Hematopoietic multipotent progenitor cell treated with erythropoietin and hydrocortisone succinate and interleukin-3 and kit ligand, for 17 days (in vitro differentiated cells): ENCODE measurements around the gene IL4I1.

Experiments used
- DNase-seq: peaks from one replicate; pipeline ENCODE4 v3.0.0-alpha.2; 2015; ENCODE audit warnings: low spot score

Gene IL4I1

DNA sequence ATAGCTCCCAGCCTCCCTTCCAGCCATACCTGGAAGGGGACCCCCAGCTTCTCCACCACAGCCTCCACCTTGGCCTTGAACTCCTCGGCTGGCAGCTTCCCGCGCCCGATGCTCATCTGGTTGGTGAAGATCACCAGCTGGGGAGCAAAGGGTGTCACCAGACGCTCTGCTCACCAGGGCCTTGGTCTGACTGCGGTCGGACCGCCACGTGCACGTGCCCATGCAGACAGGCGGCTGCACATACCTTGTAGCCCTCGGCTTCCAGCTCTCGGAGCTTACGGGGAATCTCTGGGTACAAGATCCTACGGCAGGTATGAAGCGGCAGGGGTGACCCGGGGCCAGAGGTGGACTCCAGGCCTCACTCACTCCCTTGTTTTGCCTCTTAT, 32.8 kb downstream of the IL4I1 start:
- DNase-seq = no peak

DNA sequence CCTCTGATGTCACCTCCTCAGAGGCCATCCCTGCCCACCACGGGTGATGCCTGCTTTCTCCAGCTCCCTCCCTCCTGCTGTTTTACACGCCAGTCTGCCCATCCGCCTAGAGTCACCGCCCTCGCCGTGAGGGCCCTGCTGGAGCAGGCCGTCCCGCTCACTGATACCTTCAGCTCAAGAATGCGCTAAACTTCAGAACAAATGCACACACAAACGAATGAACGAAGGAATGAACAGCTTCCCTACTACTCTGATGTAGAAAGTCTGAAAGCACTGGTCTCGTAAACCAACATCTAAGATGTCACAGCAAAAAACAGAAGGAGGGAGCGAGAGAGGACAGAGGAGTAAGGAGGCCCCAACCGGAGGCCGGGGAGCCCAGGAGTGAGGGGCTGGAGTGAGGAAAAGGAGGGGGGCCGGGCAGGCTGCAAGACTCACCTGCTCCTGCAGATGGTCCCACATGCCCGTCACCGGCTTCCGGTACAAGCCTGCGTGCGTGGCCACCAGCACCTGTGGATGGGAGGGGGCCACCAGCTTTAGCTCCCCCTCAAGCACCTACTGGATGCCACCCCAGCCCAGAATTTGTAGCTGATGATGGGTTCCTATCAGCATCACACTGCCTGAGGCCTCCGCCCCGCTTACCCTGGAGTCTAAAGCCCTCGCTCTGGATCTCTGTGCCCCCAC, 33.3 kb downstream of the IL4I1 start:
- no peak for DNase-seq

DNA sequence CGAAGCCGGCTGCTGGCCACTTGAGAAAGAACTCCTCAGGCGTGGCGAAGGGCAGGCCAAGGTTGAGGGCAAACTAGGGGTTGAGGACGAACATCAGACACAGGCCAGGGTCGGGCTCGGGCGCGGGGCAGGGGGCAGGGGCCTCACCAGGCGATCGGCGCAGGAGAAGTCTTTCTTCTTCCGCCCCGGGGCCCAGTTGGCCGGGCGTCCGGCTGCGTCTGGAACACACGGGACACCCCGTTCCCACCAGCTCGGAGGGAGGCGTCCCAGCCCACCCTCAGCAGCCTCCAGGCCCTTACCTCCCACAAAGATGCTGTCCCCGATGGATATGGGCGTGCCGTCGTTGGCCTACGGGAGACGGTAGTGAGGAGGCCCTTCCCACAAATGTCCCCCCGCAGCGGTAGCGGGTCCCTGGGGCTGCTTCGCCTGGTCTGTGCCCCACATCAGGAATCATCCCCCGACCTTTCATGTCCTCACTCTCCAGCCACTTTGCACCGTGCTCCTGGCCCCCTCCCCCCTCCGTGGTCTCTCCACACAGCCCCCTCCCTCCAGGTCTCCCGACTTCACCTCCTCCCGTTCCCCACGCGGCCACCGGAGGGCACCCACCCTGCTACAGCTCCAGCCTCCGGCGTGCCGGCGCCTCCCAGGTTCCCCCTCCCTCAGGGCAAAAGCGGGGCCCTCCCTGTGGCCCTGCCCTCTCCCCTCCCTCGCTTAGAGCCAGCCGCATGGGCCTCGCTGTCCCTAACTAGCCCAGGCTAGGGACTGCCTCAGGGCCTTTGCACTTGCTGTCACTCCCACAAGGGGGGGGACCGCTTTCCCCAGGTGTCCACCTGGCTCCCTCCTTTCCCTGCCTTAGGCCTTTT, 34.1 kb downstream of the IL4I1 start:
- DNase-seq = peak; percentile 35

GRCh38 chr19:49861541-49862378, 34.9 kb downstream of the IL4I1 start:
- no peak for DNase-seq

- DNase-seq = no peak
Measured at GRCh38 chr19:49861107-49861506, 35.6 kb downstream of the IL4I1 start.

- DNase-seq = no peak
Measured at GRCh38 chr19:49860336-49861102, 36.2 kb downstream of the IL4I1 start.

DNA sequence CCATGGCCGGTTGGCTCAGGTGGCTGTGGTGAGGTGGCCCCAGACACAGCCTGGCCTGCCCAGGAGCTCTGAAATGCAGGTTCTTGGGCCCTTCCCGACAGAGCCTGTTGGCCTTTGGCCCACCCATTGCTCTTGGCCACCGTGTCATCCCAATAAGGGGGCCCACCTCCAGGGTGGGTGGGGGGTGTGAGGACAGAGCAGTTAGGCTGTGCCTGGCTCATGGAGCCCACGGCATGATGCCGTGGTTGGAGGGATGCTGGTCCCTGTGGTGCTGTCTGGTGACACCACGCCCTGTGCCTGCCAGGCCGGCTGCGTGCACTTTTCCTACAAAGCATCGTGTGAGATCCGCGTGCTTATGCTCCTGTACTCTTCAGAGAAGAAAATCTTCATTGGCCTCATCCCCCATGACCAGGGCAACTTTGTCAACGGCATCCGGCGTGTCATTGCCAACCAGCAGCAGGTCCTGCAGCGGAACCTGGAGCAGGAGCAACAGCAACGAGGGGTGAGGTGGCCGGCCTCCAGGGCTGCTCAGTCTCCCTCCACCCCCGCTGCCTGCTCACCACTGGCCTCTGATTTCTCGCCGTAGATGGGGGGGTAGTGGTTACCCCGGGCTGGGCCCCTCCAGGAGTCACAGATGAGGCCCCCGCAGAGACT, 36.9 kb downstream of the IL4I1 start:
- no peak for DNase-seq

DNA sequence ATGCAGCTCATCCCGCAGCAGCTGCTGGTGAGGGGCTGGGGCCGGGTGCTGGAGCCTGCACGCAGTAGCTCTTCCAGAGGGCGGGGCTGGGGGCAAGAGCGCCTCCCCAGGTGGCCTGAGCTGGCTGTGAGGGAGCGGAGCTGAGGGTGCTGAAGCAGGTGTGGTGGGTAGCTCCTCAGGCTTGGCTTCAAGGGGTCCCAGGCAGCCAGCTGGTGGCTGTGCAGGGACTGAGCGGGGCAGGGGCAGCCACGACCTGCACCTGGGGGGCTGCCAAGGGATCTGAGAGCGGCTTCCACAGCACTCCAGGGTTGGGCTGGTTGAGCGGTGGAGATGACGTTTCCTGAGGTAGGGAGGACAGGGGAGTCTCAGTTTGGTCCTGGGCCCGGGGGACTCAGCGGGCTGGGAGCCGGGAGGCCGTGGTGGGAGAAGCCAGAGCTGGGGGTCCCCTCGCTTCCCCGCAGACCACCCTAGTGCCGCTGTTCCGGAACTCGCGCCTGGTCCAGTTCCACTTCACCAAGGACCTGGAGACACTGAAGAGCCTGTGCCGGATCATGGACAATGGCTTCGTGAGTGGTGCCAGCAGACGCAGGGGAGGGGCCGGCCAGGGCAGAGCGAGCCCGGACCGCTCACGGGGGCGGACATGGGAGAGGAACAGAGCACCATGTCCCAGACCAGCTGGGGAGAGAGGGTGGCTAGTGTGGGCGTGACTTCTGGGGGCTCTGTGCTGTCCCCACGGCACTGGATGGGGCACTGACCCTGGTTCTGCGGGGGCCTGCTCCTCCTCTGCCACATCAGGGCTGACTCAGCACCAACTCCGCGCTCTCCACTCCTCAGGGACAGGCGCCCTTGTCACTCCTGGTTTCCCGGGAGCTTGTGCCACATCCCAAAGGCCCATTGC, 38.4 kb downstream of the IL4I1 start:
- DNase-seq = no peak

DNA sequence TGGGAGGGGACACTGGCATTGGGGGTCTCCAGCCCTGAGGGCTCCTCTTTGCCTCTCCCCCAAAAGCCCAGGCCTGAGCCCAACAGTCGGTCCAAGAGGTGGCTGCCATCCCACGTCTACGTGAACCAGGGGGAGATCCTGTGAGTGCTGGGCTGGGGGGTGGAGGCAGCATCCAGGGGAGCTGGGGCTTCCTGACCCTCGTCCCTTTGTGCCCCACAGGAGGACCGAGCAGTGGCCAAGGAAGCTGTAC, 38.9 kb downstream of the IL4I1 start:
- DNase-seq = no peak

DNA sequence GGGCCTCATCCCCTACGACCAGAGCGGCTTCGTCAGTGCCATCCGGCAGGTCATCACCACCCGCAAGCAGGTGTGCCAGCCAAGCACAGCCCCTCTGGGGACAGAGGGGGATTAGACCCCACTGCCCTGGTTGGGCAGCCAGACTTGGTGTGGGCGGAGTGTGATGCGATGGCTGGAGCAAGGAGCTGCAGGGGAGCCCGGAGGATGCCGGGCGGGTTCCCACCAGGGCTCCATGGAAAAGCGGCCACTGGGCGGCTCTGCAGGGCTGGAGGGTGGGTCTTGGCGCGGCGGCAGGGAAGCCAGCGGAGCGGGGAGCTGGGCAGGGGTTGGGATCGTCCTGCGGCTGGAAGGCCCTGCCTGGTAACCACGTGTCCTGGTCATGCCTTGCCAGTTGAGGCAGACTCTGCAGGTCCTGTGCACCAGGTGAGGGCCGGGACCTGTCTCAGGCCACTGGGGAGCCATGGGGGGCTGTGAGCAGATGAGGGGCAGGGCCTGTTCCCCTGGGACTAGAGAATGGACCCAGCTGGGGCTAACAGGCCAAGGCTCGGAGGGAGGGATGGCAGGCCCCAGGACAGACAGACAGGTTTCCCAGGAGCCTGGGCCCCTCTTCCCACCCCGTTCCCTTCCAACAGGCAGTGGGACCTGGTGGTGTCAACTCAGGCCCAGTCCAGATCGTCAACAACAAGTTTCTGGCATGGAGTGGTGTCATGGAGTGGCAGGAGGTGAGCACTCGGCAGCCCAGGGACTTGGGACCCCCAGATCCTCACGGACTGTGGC, 39.4 kb downstream of the IL4I1 start:
- no peak for DNase-seq

GRCh38 chr19:49856574-49857021, 40.1 kb downstream of the IL4I1 start:
- no peak for DNase-seq

- no peak for DNase-seq
Measured at GRCh38 chr19:49855676-49856573, 40.8 kb downstream of the IL4I1 start.

DNA sequence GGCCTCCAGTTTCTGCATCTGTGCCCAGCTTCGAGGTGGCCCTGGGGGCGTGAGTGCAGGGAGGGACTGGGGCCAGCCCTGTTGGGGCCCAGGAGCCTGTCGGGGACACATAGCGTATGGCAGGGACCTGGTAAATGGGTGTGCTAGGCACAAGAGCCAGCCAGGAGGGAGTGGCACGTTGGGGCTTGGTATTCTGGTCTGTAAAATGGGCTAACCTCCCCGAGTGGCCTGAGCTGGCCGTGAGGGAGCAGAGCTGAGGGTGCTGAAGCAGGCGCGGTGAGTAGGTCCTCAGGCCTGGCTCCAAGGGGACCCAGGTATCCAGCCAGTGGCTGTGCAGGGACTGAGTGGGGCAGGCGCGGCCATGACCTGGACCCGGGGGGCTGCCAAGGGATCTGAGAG, 41.4 kb downstream of the IL4I1 start:
- no peak for DNase-seq

DNA sequence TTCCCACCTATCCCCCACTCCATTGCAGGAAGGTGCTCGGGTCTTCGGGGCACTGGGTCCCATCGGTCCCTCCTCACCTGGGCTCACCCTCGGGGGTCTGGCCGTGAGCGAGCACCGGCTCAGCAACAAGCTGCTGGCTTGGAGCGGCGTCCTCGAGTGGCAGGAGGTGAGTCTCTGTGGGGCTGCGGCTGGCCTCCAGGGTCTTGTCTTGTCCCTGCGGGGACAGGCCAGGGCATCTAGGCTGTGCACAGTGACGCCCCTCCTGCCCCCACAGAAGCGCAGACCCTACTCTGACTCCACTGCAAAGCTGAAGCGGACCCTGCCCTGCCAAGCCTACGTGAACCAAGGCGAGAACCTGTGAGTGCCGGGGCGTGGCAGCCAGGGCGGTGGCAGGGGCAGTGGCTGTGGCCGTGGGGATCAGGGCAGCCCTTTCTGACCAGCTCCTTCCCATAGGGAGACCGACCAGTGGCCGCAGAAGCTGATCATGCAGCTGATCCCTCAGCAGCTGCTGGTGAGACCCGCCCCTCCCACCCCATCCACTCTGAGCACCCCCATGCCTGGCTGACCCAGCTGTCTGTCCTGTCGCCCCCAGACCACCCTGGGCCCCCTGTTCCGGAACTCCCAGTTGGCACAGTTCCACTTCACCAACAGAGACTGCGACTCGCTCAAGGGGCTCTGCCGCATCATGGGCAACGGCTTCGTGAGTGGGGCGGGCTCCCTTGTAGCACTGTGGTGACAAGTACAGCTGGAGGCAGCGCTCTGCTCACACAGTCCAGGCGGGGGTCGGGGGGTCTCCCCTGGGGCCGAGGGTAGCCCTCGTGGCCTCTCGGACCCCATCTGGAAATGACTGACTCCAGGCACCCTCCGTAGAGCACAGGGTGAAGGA, 42.1 kb downstream of the IL4I1 start:
- DNase-seq = no peak

GRCh38 chr19:49853852-49854377, 42.8 kb downstream of the IL4I1 start:
- no peak for DNase-seq

- no peak for DNase-seq
Measured at GRCh38 chr19:49852631-49853126, 44.0 kb downstream of the IL4I1 start.
